Hepatocyte (in vitro differentiated cells): ENCODE data around the gene TOR1B.

Source experiments
- EZH2 ChIP-seq: fragments of 200-600 bp; sonication (generic); IDR thresholded peaks from 2 replicates; pipeline ENCODE4 v1.6.1; 2016; ENCODE audit warnings: antibody characterized with exemption, mild to moderate bottlenecking, borderline replicate concordance
- TF ChIP-seq, protein P1 (sequence below): fragments of 200-600 bp; sonication (generic); IDR thresholded peaks from 2 replicates; pipeline ENCODE4 v1.5.1; 2016; ENCODE audit warnings: antibody characterized with exemption, mild to moderate bottlenecking; ENCODE audit not compliant: poor library complexity

DNA sequence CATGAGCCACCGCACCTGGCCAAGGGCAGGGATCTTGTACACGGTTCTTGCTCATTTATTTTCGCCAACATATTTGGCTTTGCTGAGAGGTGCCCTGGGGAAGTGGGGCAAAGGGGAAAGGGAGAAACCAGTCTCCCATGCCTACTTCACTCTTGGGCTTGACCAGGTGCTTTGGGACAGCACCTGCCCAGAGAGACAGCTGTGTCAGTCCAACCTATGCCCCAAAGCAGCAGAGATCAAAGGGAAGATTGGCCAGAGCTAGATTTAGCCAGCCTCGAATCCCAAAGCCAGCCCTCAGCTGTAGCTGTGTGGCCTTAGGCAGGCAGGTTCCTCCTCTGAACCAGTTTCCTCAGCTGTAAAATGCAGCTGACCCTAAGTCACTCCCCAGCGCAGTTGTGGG lies 47.8 kb upstream of the TOR1B start:
- TF ChIP-seq, protein P1, sequence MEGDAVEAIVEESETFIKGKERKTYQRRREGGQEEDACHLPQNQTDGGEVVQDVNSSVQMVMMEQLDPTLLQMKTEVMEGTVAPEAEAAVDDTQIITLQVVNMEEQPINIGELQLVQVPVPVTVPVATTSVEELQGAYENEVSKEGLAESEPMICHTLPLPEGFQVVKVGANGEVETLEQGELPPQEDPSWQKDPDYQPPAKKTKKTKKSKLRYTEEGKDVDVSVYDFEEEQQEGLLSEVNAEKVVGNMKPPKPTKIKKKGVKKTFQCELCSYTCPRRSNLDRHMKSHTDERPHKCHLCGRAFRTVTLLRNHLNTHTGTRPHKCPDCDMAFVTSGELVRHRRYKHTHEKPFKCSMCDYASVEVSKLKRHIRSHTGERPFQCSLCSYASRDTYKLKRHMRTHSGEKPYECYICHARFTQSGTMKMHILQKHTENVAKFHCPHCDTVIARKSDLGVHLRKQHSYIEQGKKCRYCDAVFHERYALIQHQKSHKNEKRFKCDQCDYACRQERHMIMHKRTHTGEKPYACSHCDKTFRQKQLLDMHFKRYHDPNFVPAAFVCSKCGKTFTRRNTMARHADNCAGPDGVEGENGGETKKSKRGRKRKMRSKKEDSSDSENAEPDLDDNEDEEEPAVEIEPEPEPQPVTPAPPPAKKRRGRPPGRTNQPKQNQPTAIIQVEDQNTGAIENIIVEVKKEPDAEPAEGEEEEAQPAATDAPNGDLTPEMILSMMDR: no peak
- TF ChIP-seq EZH2: no peak
